ENCODE data around the gene RHBDF2. TPM values are rescaled to one million over a fixed set of nuclear protein-coding genes. Genes with fewer than 3 reads are reported as not detected.

The RHBDF2 gene
- total RNA-seq, 1 experiment from 2014 or later: 39.6 TPM

GRCh38 chr17:76487451-76488192 is 13.6 kb downstream of the RHBDF2 start:
- no peaks in the 10 kb centered on the region; the same call in 1 of the 2 replicates for H3K4me1 ChIP-seq (replicated peaks; ENCODE audit: insufficient read depth)
- POLR2A ChIA-PET (ENCODE audit: unreplicated experiment): no interaction called here

GRCh38 chr17:76485569-76485968 is 15.7 kb downstream of the RHBDF2 start:
- DNase-seq: no peak
- POLR2A ChIA-PET (ENCODE audit: unreplicated experiment): interaction anchor here (0.6 to 0.8 kb wide), 2 partner anchors 43 to 1642 kb away, joined by 5 to 10 read pairs; no protein-coding TSS in a partner anchor

More at GRCh38 chr17:76487451-76488192, 13.6 kb downstream of the RHBDF2 start:
- no peaks in the 10 kb centered on the region for H3K79me2 ChIP-seq (ENCODE audit: low read depth)
- no TSS peak for BruUV-seq (replicated peaks)
- no peaks in the 10 kb centered on the region for H3K9me2 ChIP-seq (ENCODE audit: insufficient read depth)
- no peaks in the 10 kb centered on the region for H3F3A ChIP-seq (ENCODE audit: insufficient read depth, low read depth)
- intact Hi-C loops (cut with micrococcal nuclease; ENCODE audit: unreplicated experiment): no loop called here
- CTCF ChIA-PET: no interaction called here
- H3K36me3 ChIP-seq (ENCODE audit: low read depth): no peaks in the 10 kb centered on the region
- H3K27ac ChIP-seq: no peak overlapping the region
- H3K27me3 ChIP-seq (ENCODE audit: insufficient read depth, low read depth): no peaks in the 10 kb centered on the region
- H3K4me2 ChIP-seq: no peak overlapping the region
- no peaks in the 10 kb centered on the region for H3K9me3 ChIP-seq (ENCODE audit: insufficient read depth, low read depth)
- H4K20me1 ChIP-seq (ENCODE audit: insufficient read depth): no peaks in the 10 kb centered on the region
- H3K4me3 ChIP-seq: no peak overlapping the region
- TF ChIP-seq EZH2 (IDR thresholded peaks at IDR 0.05; ENCODE audit: low read depth) (no peak), CTCF (conservative IDR thresholded peaks at IDR 0.05) (no peak)
- H2AFZ ChIP-seq: no peak overlapping the region
- no peak for DNase-seq

DNA sequence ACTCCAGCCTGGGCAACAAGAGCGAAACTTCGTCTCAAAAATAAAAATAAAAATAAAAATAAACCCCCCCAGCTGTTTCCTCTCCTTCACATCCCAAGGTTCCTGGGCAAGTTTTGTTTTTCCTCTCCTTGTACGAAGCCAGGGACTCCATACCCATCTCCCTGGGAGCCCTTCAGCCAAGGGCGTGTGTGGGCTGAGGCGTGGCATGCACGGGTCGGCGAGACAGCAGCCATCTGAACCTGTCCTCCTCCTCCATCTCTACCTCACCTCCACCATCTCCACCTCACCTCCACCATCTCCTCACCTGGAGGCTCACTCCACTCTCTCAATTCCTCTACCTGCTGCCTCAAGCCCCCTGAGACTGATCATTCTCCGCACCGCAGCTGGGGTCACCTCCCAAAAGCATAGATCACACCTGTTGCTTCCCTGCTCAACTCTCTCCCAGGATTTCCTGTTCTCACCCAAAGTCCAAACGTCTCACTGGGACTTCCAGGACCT is 16.9 kb downstream of the RHBDF2 start:
- H3K9me3 ChIP-seq (ENCODE audit: insufficient read depth, low read depth): no peaks in the 10 kb centered on the region
- no peaks in the 10 kb centered on the region for H3K36me3 ChIP-seq (ENCODE audit: low read depth)
- no peaks in the 10 kb centered on the region for H3K79me2 ChIP-seq (ENCODE audit: low read depth)
- DNase-seq: no peak
- POLR2A ChIA-PET (ENCODE audit: unreplicated experiment): no interaction called here
- no peaks in the 10 kb centered on the region; the same call in 1 of the 2 replicates for H3K4me1 ChIP-seq (replicated peaks; ENCODE audit: insufficient read depth)
- TF ChIP-seq CTCF (conservative IDR thresholded peaks at IDR 0.05): no peak
- no peak for TF ChIP-seq EZH2 (IDR thresholded peaks at IDR 0.05; ENCODE audit: low read depth)
- no peak overlapping the region for H2AFZ ChIP-seq
- BruUV-seq (replicated peaks): no TSS peak
- no peaks in the 10 kb centered on the region for H3K27me3 ChIP-seq (ENCODE audit: insufficient read depth, low read depth)
- CTCF ChIA-PET: no interaction called here
- no peak overlapping the region for H3K4me2 ChIP-seq
- H3F3A ChIP-seq (ENCODE audit: insufficient read depth, low read depth): no peaks in the 10 kb centered on the region
- H4K20me1 ChIP-seq (ENCODE audit: insufficient read depth): no peaks in the 10 kb centered on the region
- intact Hi-C loops (cut with micrococcal nuclease; ENCODE audit: unreplicated experiment): no loop called here
- H3K4me3 ChIP-seq: no peak overlapping the region
- no peak overlapping the region for H3K27ac ChIP-seq
- no peaks in the 10 kb centered on the region for H3K9me2 ChIP-seq (ENCODE audit: insufficient read depth)

More at GRCh38 chr17:76485569-76485968, 15.7 kb downstream of the RHBDF2 start:
- no peaks in the 10 kb centered on the region for H3K36me3 ChIP-seq (ENCODE audit: low read depth)
- H3K4me2 ChIP-seq: no peak overlapping the region
- no peak overlapping the region for H3K27ac ChIP-seq
- no peak overlapping the region for H3K4me3 ChIP-seq
- no TSS peak for BruUV-seq (replicated peaks)
- intact Hi-C loops (cut with micrococcal nuclease; ENCODE audit: unreplicated experiment): no loop called here
- H2AFZ ChIP-seq: no peak overlapping the region
- no peaks in the 10 kb centered on the region; the same call in 1 of the 2 replicates for H3K4me1 ChIP-seq (replicated peaks; ENCODE audit: insufficient read depth)
- no peaks in the 10 kb centered on the region for H4K20me1 ChIP-seq (ENCODE audit: insufficient read depth)
- H3K27me3 ChIP-seq (ENCODE audit: insufficient read depth, low read depth): no peaks in the 10 kb centered on the region
- TF ChIP-seq CTCF (conservative IDR thresholded peaks at IDR 0.05): no peak
- no peak for TF ChIP-seq EZH2 (IDR thresholded peaks at IDR 0.05; ENCODE audit: low read depth)
- H3F3A ChIP-seq (ENCODE audit: insufficient read depth, low read depth): no peaks in the 10 kb centered on the region
- H3K9me2 ChIP-seq (ENCODE audit: insufficient read depth): no peaks in the 10 kb centered on the region
- no peaks in the 10 kb centered on the region for H3K9me3 ChIP-seq (ENCODE audit: insufficient read depth, low read depth)
- H3K79me2 ChIP-seq (ENCODE audit: low read depth): no peaks in the 10 kb centered on the region
- CTCF ChIA-PET: no interaction called here

Measured in PC-9 (cell line).